ENCODE results near the gene CD69. TPM values are rescaled to one million over a fixed set of nuclear protein-coding genes. Genes with fewer than 3 reads are reported as not detected.

The CD69 gene
- total RNA-seq, 1 experiment from 2014 or later = 0.98 TPM

DNA sequence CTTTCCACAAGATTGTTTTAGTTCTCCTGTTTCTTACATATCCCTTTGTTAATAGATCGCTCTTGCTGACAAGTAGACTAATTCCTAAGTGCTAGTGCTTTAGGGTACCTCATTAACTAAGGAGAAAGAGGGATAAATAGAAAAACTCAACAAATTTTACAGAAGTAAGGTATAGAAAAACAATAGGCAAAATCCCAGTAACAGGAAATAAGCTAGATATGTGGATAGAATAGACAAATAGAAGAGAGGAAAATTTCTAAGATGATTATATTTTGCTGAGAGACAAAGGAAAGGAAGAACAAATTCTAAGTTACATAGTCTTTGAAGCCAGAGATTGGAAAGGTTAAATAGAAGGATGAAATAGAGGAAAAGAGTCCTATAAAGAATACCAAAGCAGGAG, 1.0 kb downstream of the CD69 start:
- no peak for ATAC-seq
- no peak for DNase-seq (ENCODE audit: low read depth, low spot score)
- no peak overlapping the region for H3K27ac ChIP-seq (ENCODE audit: low read length)
- H3K27me3 ChIP-seq (ENCODE audit: control insufficient read depth, insufficient read depth, low read length) = no peaks in the 10 kb centered on the region
- H3K4me3 ChIP-seq (ENCODE audit: low read depth in 2 of 2, low read length in 2 of 2) = peak overlapping the region in 1 of 2 experiments; percentile 31; a peak in 1 of 4 replicates
- CTCF ChIA-PET = no interaction called here
- BruUV-seq (replicated peaks) = no TSS peak
- no peaks in the 10 kb centered on the region for H3K36me3 ChIP-seq (ENCODE audit: control insufficient read depth, insufficient read depth, low read length)
- intact Hi-C loops (cut with micrococcal nuclease; ENCODE audit: unreplicated experiment) = loop anchor here (10.0 kb wide), 1 partner anchor 255 kb away; the partner anchor contains the start of gene CLEC12B
- in situ Hi-C loops (cut with HindIII; ENCODE audit: low pct_unique_long_range_greater_than_20kb, low sequenced_read_pairs) = no loop called here
- no peaks in the 10 kb centered on the region for H3K9me3 ChIP-seq (ENCODE audit: control insufficient read depth, insufficient read depth, low read depth, low read length)
- H3K4me1 ChIP-seq (ENCODE audit: control insufficient read depth, insufficient read depth, low read length) = no peaks in the 10 kb centered on the region; the same call in 1 of the 2 replicates
- TF ChIP-seq SIN3A (IDR thresholded peaks at IDR 0.05; ENCODE audit: borderline replicate concordance, insufficient read depth, low read depth, low read length) = no peak
- TF ChIP-seq, protein P1, sequence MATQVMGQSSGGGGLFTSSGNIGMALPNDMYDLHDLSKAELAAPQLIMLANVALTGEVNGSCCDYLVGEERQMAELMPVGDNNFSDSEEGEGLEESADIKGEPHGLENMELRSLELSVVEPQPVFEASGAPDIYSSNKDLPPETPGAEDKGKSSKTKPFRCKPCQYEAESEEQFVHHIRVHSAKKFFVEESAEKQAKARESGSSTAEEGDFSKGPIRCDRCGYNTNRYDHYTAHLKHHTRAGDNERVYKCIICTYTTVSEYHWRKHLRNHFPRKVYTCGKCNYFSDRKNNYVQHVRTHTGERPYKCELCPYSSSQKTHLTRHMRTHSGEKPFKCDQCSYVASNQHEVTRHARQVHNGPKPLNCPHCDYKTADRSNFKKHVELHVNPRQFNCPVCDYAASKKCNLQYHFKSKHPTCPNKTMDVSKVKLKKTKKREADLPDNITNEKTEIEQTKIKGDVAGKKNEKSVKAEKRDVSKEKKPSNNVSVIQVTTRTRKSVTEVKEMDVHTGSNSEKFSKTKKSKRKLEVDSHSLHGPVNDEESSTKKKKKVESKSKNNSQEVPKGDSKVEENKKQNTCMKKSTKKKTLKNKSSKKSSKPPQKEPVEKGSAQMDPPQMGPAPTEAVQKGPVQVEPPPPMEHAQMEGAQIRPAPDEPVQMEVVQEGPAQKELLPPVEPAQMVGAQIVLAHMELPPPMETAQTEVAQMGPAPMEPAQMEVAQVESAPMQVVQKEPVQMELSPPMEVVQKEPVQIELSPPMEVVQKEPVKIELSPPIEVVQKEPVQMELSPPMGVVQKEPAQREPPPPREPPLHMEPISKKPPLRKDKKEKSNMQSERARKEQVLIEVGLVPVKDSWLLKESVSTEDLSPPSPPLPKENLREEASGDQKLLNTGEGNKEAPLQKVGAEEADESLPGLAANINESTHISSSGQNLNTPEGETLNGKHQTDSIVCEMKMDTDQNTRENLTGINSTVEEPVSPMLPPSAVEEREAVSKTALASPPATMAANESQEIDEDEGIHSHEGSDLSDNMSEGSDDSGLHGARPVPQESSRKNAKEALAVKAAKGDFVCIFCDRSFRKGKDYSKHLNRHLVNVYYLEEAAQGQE (IDR thresholded peaks at IDR 0.05; ENCODE audit: insufficient read depth in 1 of 2, low read depth in 2 of 2, low read length in 1 of 2) = no peak
- no peak for TF ChIP-seq POLR2AphosphoS5 (IDR thresholded peaks at IDR 0.05; ENCODE audit: low read depth, low read length)
- TF ChIP-seq, protein P2, sequence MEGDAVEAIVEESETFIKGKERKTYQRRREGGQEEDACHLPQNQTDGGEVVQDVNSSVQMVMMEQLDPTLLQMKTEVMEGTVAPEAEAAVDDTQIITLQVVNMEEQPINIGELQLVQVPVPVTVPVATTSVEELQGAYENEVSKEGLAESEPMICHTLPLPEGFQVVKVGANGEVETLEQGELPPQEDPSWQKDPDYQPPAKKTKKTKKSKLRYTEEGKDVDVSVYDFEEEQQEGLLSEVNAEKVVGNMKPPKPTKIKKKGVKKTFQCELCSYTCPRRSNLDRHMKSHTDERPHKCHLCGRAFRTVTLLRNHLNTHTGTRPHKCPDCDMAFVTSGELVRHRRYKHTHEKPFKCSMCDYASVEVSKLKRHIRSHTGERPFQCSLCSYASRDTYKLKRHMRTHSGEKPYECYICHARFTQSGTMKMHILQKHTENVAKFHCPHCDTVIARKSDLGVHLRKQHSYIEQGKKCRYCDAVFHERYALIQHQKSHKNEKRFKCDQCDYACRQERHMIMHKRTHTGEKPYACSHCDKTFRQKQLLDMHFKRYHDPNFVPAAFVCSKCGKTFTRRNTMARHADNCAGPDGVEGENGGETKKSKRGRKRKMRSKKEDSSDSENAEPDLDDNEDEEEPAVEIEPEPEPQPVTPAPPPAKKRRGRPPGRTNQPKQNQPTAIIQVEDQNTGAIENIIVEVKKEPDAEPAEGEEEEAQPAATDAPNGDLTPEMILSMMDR (IDR thresholded peaks at IDR 0.05) = no peak
- no peak for TF ChIP-seq TCF7L2 (IDR thresholded peaks at IDR 0.05; ENCODE audit: low read depth, low read length)
- POLR2A ChIA-PET = no interaction called here

DNA sequence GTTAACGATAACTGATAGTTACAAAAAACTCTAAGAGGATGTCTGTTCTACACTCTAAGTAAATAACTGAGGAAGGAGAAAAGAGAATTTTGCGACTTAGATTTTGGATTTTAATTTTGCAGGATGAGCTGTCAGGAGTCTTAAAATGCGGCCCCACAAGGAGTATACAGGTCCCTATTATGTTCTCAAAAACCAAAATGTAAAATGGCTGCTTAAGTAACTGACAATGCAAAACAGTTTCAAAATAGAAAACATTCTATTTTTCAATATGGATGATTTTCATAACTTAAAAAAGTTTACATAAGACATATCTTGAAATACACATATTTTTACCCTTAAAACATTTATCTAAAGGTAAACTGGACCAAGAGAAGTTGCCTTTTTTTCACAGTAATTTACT, 2.6 kb downstream of the CD69 start:
- no peak for TF ChIP-seq SIN3A (IDR thresholded peaks at IDR 0.05; ENCODE audit: borderline replicate concordance, insufficient read depth, low read depth, low read length)
- TF ChIP-seq, protein P2 (IDR thresholded peaks at IDR 0.05) = no peak
- no peak for TF ChIP-seq POLR2AphosphoS5 (IDR thresholded peaks at IDR 0.05; ENCODE audit: low read depth, low read length)
- TF ChIP-seq TCF7L2 (IDR thresholded peaks at IDR 0.05; ENCODE audit: low read depth, low read length) = no peak
- TF ChIP-seq, protein P1 (IDR thresholded peaks at IDR 0.05; ENCODE audit: insufficient read depth in 1 of 2, low read depth in 2 of 2, low read length in 1 of 2) = no peak
- Histone ChIP-seq H3K27me3 (ENCODE audit: control insufficient read depth, insufficient read depth, low read length) (no peaks in the 10 kb centered on the region), H3K9me3 (ENCODE audit: control insufficient read depth, insufficient read depth, low read depth, low read length) (no peaks in the 10 kb centered on the region), H3K27ac (ENCODE audit: low read length) (peak overlapping the region; percentile 18; the same call in 1 of the 2 replicates), H3K36me3 (ENCODE audit: control insufficient read depth, insufficient read depth, low read length) (no peaks in the 10 kb centered on the region), H3K4me3 (ENCODE audit: low read depth in 2 of 2, low read length in 2 of 2) (peak overlapping the region; percentile 21 to 59), H3K4me1 (ENCODE audit: control insufficient read depth, insufficient read depth, low read length) (no peaks in the 10 kb centered on the region; the same call in 1 of the 2 replicates)
- ATAC-seq = no peak
- ChIA-PET CTCF (no interaction called here), POLR2A (no interaction called here)
- DNase-seq (ENCODE audit: low read depth, low spot score) = no peak
- in situ Hi-C loops (cut with HindIII; ENCODE audit: low pct_unique_long_range_greater_than_20kb, low sequenced_read_pairs) = no loop called here
- no TSS peak for BruUV-seq (replicated peaks)
- intact Hi-C loops (cut with micrococcal nuclease; ENCODE audit: unreplicated experiment) = loop anchor here (10.0 kb wide), 1 partner anchor 257 kb away; the partner anchor contains the start of gene CLEC12B
